ENCODE results near the gene CARD9.
"Not testable (repeated sequence)": the region's sequence is repeated elsewhere in the genome, so short reads cannot be mapped to it uniquely, and the experiment has no call there.

Gene CARD9, protein sequence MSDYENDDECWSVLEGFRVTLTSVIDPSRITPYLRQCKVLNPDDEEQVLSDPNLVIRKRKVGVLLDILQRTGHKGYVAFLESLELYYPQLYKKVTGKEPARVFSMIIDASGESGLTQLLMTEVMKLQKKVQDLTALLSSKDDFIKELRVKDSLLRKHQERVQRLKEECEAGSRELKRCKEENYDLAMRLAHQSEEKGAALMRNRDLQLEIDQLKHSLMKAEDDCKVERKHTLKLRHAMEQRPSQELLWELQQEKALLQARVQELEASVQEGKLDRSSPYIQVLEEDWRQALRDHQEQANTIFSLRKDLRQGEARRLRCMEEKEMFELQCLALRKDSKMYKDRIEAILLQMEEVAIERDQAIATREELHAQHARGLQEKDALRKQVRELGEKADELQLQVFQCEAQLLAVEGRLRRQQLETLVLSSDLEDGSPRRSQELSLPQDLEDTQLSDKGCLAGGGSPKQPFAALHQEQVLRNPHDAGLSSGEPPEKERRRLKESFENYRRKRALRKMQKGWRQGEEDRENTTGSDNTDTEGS

DNA sequence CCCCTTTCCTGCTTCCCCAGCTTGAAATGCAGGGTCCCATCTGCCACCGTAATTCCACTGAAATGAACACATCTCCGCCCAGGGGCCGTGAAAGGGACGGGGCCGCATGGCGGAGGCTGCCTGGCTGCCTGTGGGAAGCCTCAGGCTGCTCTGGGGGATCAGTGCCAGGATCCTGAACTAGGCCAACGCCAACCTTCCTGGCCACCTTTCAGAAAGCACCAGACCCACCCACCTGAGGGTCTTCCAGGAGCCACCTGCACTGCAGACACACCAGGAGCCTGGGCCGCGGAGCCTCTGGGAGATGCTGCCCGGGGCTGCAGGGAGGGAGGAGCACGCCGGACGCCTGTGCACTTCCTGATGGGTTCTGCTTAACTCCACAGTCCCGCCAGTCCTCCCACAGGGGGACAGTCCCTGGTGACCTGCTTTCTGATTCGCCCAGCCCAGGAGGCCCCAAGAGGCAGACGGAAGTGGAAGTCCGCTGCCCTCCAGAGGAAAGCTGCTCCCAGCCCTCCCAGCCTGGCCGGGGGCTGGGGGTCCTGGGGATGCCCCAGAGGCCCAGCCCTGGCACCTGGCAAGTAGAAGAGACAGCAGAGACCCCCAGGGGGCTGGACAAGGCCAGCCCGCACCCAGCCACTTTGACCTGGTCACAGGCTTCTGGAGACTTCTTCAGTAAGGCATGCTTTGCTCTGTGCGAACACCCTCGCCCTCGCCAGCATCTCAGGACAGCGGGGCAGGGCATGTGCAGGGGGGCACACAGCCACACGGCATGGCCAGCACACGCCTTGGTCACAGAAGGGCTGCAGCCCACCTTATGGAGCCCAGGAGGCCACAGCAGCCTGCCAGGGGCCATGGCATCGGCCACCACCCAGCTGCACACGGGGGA is at the start of gene CARD9:
Gene CARD9, minus strand, starts transcription at position 370 of the 883 bp plus-strand sequence. CDS start 1,591 bp downstream, outside the sequence.
- DNase-seq: no peak

DNA sequence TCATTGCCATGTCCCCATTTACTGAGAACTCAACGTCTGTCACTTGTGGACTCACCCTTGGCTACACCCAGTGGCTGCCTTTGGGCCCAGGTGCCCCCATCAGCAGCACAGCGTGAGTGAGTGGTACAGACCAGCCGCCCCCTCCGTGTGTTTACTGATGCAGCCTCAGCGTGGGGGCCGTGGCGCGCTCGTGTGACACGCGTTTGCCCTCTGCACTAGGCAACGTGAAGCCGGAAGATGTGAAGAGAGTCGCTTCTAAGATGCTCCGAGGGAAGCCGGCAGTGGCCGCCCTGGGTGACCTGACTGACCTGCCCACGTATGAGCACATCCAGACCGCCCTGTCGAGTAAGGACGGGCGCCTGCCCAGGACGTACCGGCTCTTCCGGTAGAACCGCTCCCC is 49.4 kb upstream of the CARD9 start:
- no peak for DNase-seq

DNA sequence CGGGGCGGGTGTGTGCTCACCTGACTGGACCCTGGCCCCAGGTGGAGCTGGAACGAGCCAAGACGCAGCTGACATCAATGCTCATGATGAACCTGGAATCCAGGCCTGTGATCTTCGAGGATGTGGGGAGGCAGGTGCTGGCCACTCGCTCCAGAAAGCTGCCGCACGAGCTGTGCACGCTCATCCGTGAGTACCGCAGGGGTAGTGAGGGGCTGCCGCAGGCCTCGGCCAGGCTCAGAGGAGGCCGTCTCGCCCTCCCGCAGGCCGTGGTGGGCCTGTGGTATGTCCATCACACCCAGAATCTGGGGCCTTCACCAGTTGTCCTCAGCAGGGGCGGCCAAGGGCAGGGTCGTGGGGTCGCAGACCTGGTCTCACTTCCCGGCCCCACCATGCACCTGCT is 48.3 kb upstream of the CARD9 start:
- DNase-seq: no peak

DNA sequence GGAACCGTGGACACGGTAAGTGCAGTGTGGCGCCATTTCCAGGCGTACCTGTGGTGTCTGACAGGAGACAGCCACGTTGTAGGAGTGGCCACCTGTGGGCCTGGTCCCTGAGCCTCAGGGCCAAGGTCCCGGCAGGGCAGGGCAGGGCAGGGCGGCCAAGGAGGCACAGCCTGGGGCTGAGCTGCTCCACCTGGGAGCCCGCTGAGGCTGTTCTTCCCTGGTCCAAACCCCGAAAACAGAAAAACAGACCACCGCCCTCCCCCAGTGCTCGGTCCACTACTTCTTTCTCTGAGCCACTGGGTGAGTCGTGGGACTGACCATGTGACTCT is 45.6 kb upstream of the CARD9 start:
- DNase-seq: no peak

DNA sequence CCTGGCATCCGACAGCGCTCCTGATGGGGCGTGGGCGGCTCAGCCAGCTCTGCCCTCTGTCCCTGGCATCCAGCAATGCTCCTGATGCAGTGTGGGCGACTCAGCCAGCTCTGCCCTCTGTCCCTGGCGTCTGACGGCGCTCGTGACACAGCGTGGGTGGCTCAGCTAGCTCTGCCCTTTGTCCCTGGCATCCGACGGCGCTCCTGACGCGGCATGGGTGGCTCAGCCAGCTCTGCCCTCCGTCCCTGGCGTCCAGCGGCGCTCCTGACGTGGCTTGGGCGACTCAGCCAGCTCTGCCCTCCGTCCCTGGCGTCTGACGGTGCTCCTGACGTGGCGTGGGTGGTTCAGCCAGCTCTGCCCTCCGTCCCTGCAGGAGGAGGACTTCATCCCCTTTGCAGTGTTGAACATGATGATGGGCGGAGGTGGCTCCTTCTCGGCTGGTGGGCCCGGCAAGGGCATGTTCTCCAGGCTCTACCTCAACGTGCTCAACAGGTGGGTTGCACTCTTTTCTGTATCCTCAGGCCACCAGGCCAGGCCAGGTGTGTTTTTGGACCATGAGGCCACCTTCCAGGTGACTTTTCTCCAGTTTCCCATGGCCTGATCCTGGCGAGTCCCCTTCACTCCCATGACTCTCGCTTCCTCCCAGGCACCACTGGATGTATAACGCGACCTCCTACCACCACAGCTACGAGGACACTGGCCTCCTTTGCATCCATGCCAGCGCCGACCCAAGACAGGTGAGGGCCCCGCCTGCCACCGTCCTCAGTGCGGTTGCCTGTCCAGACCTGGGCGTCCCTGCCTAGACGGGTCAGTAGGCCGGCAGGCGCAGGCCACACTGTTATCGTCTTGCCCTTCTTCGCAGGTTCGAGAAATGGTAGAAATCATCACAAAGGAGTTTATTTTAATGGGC is 45.0 kb upstream of the CARD9 start:
- no peak for DNase-seq

DNA sequence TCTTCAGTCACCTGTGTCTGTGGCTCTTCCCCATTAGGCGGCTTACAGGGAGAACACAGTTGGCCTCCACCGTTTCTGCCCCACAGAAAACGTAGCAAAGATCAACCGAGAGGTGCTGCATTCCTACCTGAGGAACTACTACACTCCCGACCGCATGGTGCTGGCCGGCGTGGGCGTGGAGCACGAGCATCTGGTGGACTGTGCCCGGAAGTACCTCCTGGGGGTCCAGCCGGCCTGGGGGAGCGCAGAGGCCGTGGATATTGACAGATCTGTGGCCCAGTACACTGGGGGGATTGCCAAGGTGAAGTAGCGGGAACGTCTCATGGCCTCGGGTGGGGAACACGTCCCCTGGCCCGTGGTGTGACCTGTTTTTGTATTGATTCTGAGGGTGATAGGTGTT is 43.4 kb upstream of the CARD9 start:
- DNase-seq: no peak

DNA sequence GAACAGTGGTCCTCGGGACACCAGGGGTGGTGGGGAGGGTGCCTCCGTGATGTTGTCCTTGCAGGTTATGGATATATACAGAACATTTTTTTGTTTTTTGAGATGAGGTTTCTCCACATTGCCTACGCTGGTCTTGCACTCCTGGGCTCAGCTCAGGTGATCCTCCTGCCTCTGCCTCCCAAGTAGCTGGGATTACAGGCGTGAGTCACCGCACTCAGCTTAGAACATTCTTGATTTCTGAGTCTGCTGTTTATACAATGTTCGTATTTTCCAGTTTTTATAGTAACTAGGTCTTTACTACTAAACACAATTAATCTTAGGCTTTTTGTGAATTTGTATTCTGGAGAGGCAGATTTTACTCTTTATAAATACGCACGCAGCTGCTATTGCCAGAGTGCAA is 43.0 kb upstream of the CARD9 start:
- no peak for DNase-seq

DNA sequence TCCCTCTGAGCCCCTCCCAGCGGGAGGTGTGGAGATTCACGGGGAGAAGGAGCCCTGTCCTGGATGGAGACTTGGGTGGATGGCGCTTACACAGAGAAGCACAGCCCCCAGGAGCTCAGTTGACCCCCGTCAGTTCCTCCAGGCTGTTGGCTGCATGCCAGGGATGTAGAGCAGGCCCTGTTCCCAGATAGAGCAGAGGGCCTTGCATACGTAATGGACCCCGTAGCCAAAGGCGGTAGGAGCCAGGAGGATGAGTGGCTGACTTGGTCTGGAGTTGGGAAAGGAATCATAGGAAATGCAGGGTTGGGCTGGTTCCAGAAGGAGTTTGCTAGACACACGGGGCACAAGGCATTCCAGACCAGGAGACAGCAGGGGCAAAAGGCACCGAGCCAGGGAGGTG is 39.5 kb upstream of the CARD9 start:
- no peak for DNase-seq

DNA sequence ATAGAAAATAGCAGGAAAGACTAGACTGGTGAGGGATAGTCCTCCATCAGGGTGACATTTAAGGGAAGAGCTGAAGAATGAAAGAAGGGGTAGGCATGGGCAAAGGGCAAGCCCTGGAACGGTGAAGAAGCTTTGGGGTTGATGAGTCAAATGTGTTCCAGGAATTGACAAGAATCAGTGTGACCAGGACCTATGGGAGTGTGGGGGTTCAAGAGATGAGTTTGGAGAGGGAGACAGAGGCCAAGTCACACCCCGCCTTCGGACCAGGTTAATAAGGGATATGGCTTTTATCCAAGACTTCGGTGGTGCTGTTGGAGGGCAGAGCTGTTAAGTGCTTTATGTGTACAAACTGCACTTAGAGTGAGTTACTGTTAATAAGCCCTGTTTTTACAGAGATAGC is 37.9 kb upstream of the CARD9 start:
- DNase-seq: no peak

DNA sequence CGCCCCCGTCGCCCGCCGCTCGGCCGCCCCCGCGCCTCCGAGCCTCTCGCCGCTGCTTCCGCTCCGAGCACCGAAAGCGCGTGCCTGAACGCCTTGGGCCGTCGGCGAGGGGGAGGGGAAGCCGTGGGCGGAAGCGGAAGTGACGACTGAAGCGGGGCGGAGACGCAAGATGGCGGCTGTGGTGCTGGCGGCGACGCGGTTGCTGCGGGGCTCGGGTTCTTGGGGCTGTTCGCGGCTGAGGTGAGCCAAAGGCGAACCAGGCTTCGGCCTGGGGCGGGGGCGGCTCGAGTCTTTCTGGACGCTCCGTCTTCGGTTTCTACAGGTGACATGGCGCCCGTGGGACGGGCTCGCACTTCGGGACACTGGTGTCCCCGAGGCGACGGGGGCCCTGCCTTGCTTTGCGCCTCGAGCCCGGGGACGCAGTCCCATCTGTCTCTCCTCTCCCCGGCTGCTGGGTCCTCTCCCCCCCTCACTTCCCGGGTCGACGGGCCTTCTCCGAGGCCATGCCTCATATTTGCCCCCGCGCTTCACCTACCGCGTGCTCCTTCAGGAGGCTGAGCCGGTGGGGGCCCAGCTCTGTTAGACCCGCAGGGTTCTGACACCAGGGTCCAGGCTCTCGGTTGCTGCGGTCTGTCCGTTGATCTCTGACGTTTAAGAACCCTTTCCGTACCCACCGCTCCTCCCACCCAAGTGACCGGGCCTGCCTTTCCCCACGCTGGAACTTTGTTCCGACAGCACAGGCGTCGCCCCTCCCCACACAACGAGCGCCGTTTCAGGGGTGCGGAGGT is 37.2 kb upstream of the CARD9 start, which contains the start of the genes ENTR1 and PMPCA:
Gene ENTR1, minus strand, starts transcription at position 115 of the 788 bp plus-strand sequence. CDS start 217 bp downstream, outside the sequence.
Gene PMPCA, plus strand, starts transcription at position 159 of the 788 bp plus-strand sequence. Its CDS starts 11 bp downstream, at position 170.
- peak; percentile 99 for DNase-seq

DNA sequence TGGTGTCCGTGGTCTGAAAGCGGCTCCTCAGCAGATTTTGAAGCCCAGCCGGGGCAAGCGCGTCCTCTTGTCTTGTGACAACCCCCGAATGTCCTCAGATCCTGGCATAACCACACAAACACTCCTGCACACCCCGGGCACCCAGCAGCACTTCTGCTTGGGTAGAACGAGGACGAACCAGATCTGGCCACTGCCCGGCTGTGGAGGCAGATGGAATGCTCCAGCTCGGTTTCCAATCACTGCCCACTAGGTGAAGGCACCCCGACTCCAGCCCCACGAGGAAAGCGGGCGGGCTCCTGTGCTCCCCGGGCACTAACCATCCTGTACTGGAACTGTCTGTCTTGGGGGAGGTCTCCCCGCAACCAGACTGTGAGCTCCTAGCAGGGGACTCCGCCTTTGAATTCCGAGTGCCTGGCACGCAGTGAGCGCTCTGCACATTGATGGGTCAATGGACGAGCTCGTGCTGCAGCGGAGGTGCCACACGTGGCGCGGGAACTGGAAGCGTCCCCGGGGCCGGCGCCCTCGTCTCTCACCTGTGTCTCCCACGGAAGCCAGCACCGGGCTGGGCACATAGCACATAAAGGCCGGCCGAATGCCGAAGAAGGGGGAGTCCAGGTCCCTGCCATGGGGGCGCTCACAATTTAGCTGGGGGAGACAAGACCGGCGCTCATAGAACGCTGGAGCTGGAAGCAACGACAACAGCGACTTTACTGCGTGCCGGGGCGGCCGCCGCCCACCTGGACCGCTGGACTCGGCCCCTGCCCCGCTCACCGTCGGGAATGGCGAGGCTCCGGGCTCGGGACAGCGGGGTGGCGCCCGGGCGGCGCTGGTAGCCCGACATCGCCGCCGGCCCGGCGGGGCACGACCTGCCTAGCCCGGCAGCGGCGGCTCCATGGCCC is 36.3 kb upstream of the CARD9 start:
- DNase-seq: peak; percentile 18

DNA sequence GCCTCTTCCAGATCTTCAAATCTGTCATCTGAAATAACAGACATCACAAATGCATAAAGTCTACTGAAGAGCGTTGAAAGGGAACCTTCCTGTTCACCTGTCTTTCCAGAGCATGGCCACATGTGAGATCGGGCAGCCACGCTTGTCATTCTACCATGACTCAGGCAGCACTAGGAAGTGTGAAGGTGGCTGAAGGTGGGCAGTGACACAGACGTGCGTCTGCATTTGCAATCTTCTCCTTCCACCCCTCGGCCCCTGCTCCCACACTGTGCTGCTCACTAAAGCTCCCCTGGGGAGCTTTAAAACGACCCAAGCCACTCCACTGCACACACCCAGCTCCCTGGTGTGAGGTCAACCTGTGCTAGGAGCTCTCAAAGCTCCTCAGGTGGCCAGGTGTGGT is 34.4 kb upstream of the CARD9 start:
- DNase-seq: no peak

DNA sequence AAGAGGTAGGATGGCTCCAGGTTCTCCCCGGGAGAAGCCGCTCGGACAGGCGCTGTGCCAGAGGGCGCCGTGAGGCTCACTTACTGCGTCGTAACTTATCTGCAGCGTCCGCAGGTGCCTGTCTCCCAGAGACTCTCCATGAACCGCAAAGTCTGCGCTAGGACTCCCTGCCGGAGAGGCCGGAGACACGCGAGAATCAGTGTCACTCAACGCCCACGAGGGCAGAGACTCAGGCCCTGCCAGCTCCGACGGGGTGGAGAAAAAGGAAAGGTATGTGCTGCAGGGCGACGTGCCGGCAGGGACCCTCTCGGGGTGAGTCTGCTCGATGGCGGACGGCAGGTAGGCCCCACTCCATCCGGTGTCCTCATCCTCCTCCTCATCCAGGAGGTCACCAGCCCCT is 33.6 kb upstream of the CARD9 start:
- not testable (repeated sequence) for DNase-seq

DNA sequence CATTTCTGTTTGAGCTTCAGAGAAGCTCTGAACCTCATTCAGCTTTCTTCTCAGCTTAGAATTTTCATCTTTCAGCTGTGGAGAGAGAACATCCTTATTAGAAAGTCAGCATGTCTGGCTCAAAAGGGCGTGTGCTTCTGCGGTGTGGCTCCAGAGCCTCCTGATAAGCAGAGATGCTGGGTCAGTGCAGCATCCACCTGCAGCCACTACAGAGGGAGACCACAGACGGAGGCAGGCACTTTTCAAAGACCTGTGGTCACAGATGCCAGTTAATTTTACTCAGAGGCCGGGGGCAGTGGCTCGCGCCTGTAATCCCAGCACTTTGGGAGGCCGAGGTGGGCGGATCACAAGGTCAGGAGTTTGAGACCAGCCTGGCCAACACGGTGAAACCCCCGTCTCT is 32.4 kb upstream of the CARD9 start:
- DNase-seq: not testable (repeated sequence)

DNA sequence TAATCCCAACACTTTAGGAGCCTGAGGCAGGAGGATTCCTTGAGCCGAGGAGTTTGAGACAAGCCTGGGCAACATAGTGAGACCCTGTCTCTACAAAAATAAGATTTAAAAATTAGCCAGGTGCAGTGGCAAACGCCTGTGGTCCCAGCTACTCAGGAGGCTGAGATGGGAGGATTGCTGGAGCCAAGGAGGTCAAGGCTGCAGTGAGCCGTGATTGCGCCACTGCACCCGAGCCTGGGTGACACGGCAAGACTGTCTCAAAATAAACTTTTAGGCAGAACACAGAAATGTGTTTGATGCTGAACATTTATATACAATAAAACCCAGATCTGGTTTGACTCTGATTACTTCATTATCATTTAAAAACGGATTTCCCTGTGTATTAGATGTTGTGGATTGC is 32.0 kb upstream of the CARD9 start:
- DNase-seq: no peak

DNA sequence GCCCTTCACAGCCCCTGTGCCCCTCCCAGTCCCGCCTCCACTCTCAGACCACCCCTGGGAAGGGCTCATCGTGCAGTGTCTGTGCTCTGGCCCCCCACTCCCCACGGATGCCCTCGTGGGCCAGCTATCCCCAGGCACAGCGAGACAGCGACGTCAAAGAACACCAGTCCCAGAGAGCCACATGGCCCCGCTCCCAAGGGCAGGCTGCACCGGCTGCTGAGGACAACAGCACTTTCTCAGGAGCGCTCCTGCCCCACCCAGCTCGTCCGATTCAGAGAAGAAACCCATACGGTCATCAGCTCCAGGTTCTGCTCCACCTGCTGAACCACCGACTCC is 31.3 kb upstream of the CARD9 start:
- DNase-seq: no peak

DNA sequence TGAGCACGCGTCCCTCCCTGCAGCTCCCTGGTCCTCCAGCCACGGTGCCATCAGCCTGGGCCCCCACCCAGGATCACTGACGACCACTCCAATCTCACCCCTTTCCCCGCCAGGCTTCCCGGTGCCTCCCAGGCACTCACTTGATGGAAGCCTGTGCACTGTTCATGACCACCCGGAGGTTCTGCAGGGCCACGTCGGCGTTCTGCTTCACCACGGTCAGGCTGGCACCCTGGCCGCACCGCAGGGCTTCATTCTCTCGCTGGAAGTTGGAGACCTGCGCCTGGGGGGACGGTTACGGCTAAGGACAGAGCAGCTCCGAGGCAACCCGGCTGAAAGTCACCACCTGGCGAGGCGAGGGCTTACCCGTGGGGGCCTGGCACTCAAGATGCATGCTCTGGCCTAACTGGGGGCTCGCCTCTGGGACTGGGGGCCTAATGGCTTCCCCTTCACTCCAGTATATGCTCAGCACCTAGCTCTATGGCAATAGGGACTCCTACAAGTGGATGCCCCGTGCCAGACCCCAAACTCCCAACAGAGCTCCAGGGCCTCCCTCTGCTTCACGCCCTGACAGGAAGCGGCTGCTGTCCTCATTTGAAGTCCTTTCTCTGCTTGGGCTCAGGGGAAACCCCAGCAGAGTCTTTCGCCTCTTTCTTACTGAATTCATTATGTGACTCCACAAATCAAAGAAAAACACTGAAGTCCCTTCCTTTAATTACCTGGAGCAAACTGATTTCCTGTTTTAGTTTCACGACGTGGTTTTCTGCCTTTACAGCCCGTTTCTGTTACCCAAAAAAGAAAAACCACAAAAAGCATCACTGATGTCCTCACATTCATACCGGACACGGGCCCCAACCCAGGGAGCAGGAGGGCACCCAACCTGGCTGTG is 30.7 kb upstream of the CARD9 start:
- no peak for DNase-seq

DNA sequence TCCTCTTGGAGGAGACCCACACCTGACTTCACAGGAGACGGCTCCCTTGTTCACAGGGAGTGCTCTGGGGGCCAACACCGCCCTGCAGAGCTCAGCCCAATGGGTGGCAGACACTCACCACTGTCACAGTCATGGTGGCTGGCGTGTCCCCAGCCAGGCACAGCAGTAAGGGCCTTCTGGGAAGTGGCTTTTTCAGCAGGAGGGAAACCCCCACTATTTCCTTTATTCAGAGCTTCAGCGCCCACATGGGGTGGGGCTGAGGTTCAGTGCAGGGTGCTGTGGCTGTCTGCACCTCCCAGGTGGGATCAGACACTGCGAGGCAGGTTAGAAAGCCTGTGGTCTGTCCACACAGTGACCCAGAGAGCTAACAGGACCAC is 30.1 kb upstream of the CARD9 start:
- peak; percentile 66 for DNase-seq

DNA sequence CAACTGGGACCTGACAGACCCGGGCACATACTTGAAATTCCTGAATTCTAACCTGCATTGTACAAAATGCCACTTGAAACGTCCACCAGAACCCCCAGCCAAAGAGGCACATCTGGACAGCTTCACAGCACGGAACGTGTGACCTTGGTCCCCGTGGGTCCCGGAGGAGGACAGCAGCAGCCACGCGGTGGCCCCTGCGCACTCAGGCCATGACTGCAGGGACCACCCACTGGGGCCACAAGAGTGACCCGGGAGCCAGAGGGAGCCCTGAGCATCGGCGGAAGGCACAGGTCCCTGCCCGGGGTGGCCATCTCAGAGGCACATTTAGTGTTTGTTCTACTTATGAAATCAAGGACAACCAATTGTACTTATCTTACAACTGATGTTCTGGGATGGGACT is 28.6 kb upstream of the CARD9 start:
- DNase-seq: no peak

Measured in activated T-cell treated with anti-CD3 and anti-CD28 coated beads for 4 hours (primary cell).